Panc1 (cell line): ENCODE data around the gene PLCH2.

Source experiments
- POLR2AphosphoS5 ChIP-seq: IDR thresholded peaks from 2 replicates; pipeline ENCODE4 v1.6.1; 2012; ENCODE audit warnings: mild to moderate bottlenecking, low read depth, low read length, moderate library complexity
- TF ChIP-seq, protein P1 (sequence below): fragments of 450-650 bp; IDR thresholded peaks from 2 replicates; pipeline ENCODE4 v1.5.1; 2017; ENCODE audit warnings: mild to moderate bottlenecking
- TF ChIP-seq, protein P2 (sequence below), 2 experiments: IDR thresholded peaks; 2 replicates each; pipeline ENCODE4 v1.6.1; 2011 to 2012; ENCODE audit warnings: low read depth in 2 of 2, control low read depth in 1 of 2, low read length in 1 of 2, mild to moderate bottlenecking in 1 of 2, moderate library complexity in 1 of 2; ENCODE audit not compliant: insufficient read depth in 1 of 2

DNA sequence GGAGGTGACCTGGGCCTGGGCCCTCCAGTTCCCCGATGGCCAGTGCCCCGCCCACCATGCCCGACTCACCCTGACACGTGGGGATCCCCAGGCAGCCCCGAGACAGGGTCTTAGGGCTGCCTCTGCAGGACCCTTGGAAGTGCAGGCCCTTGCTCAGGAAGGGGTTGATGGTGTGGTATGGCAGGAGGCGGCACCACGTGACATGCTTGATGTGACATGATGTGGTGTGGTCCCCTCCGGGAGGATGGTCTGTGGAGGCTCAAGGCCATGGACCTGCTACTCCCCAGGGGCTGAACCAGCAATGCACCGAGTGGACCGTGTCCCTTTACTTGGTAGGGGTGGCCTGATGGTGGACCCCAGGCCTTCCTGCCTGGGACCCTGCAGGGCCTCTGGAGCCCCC lies 21.9 kb upstream of the PLCH2 start:
- TF ChIP-seq, protein P1, sequence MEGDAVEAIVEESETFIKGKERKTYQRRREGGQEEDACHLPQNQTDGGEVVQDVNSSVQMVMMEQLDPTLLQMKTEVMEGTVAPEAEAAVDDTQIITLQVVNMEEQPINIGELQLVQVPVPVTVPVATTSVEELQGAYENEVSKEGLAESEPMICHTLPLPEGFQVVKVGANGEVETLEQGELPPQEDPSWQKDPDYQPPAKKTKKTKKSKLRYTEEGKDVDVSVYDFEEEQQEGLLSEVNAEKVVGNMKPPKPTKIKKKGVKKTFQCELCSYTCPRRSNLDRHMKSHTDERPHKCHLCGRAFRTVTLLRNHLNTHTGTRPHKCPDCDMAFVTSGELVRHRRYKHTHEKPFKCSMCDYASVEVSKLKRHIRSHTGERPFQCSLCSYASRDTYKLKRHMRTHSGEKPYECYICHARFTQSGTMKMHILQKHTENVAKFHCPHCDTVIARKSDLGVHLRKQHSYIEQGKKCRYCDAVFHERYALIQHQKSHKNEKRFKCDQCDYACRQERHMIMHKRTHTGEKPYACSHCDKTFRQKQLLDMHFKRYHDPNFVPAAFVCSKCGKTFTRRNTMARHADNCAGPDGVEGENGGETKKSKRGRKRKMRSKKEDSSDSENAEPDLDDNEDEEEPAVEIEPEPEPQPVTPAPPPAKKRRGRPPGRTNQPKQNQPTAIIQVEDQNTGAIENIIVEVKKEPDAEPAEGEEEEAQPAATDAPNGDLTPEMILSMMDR, result no peak
- TF ChIP-seq, protein P2, sequence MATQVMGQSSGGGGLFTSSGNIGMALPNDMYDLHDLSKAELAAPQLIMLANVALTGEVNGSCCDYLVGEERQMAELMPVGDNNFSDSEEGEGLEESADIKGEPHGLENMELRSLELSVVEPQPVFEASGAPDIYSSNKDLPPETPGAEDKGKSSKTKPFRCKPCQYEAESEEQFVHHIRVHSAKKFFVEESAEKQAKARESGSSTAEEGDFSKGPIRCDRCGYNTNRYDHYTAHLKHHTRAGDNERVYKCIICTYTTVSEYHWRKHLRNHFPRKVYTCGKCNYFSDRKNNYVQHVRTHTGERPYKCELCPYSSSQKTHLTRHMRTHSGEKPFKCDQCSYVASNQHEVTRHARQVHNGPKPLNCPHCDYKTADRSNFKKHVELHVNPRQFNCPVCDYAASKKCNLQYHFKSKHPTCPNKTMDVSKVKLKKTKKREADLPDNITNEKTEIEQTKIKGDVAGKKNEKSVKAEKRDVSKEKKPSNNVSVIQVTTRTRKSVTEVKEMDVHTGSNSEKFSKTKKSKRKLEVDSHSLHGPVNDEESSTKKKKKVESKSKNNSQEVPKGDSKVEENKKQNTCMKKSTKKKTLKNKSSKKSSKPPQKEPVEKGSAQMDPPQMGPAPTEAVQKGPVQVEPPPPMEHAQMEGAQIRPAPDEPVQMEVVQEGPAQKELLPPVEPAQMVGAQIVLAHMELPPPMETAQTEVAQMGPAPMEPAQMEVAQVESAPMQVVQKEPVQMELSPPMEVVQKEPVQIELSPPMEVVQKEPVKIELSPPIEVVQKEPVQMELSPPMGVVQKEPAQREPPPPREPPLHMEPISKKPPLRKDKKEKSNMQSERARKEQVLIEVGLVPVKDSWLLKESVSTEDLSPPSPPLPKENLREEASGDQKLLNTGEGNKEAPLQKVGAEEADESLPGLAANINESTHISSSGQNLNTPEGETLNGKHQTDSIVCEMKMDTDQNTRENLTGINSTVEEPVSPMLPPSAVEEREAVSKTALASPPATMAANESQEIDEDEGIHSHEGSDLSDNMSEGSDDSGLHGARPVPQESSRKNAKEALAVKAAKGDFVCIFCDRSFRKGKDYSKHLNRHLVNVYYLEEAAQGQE (IDR thresholded peaks at IDR 0.05; ENCODE audit: insufficient read depth in 1 of 2, low read depth in 2 of 2, low read length in 1 of 2), result no peak
- no peak for TF ChIP-seq POLR2AphosphoS5
